ENCODE results near the gene C1GALT1.

DNA sequence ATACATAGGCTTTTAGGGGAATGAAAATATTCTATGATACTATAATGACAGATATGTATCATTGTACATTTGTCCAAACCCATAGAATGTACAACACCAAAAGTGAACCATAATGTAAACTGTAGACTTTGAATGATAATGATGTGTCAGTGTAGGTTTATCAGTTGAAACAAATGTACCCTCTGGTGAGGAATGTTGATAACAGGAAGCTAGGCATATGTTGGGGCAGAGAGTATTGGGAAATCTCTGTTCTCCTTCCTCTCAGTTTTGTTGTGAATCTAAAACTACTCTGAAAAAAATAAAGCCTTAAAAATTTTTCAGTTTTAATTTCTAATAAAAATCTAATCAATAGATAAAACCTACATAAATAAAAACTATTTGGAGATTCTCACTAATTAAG lies 36.9 kb downstream of the C1GALT1 start:
- no peak for TF ChIP-seq POLR2A (IDR thresholded peaks at IDR 0.05)
- TF ChIP-seq, protein P1, sequence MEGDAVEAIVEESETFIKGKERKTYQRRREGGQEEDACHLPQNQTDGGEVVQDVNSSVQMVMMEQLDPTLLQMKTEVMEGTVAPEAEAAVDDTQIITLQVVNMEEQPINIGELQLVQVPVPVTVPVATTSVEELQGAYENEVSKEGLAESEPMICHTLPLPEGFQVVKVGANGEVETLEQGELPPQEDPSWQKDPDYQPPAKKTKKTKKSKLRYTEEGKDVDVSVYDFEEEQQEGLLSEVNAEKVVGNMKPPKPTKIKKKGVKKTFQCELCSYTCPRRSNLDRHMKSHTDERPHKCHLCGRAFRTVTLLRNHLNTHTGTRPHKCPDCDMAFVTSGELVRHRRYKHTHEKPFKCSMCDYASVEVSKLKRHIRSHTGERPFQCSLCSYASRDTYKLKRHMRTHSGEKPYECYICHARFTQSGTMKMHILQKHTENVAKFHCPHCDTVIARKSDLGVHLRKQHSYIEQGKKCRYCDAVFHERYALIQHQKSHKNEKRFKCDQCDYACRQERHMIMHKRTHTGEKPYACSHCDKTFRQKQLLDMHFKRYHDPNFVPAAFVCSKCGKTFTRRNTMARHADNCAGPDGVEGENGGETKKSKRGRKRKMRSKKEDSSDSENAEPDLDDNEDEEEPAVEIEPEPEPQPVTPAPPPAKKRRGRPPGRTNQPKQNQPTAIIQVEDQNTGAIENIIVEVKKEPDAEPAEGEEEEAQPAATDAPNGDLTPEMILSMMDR (IDR thresholded peaks at IDR 0.05): no peak
